B cell (primary cell): Measurements from ENCODE around the gene STAC.

Experiments
- EZH2 ChIP-seq: IDR thresholded peaks from 2 replicates; pipeline ENCODE4 v1.6.1; 2012; ENCODE audit warnings: borderline replicate concordance, low read depth, mild to moderate bottlenecking, moderate library complexity, low read length; ENCODE audit not compliant: insufficient read depth, poor library complexity, severe bottlenecking
- TF ChIP-seq, protein P1 (sequence below): fragments of 200-600 bp; IDR thresholded peaks from one replicate; pipeline ENCODE4 v1.8.0; 2022; ENCODE audit warnings: antibody characterized with exemption, mild to moderate bottlenecking

DNA sequence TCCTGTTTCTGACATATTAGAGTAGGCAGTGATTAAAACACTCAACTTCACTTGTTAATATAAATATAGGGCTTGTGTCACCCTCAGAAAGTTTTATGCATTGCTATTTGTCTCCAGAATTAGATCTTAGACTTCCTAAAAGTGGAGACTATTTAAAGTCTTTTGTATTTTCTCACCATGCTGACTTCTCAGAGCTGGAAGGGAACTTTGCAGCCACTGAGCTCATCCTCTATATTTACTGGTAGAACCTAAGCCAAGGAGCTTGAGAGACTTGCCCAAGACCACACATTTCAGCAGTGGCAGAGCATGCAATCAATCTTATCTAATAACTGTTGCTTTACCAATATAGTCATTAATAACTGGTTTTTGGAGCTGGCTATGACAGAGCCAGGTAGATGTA, 53.2 kb downstream of the STAC start:
- TF ChIP-seq, protein P1, sequence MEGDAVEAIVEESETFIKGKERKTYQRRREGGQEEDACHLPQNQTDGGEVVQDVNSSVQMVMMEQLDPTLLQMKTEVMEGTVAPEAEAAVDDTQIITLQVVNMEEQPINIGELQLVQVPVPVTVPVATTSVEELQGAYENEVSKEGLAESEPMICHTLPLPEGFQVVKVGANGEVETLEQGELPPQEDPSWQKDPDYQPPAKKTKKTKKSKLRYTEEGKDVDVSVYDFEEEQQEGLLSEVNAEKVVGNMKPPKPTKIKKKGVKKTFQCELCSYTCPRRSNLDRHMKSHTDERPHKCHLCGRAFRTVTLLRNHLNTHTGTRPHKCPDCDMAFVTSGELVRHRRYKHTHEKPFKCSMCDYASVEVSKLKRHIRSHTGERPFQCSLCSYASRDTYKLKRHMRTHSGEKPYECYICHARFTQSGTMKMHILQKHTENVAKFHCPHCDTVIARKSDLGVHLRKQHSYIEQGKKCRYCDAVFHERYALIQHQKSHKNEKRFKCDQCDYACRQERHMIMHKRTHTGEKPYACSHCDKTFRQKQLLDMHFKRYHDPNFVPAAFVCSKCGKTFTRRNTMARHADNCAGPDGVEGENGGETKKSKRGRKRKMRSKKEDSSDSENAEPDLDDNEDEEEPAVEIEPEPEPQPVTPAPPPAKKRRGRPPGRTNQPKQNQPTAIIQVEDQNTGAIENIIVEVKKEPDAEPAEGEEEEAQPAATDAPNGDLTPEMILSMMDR, result no peak
- TF ChIP-seq EZH2, result no peak
